Measurements from ENCODE around the gene AK6. TPM values are rescaled to one million over a fixed set of nuclear protein-coding genes. Genes with fewer than 3 reads are reported as not detected.

Gene AK6
- total and polyA plus RNA-seq, 2 donors (not counting 1 experiment from before 2014, with no cell fraction given) = 34.3 to 55.1 TPM

DNA sequence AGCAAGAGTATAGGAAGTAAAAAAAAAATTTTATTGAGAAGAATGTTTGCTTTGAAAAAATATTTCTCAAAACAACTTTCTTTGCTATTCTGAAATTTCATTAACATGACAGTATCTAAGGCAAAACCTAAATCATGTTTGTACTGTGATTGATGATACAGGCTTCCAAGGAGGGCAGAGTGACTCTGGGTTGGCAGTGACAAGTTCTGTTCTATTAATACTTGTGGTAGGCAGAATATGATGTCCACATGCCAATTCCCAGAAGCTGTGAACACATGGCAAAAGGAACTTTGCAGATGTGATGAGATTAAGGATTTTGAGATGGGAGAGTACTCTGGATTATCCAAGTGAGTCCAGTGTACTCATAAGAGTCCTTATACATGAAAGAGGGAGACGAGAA is 53.3 kb downstream of the AK6 start:
- H3K36me3 ChIP-seq (ENCODE audit: control insufficient read depth, insufficient read depth, low read length) = no peaks in the 10 kb centered on the region
- no peak overlapping the region for H3K4me2 ChIP-seq (ENCODE audit: extremely low read depth, insufficient read depth, low read length)
- H3K27ac ChIP-seq (ENCODE audit: insufficient read depth, low read length) = no peak overlapping the region
- H4K20me1 ChIP-seq (ENCODE audit: control insufficient read depth, extremely low read depth, insufficient read depth, low read length) = no peaks in the 10 kb centered on the region
- DNase-seq (ENCODE audit: low read depth in 2 of 2) = no peak
- H3K4me1 ChIP-seq (ENCODE audit: control insufficient read depth, extremely low read depth, insufficient read depth, low read length) = no peaks in the 10 kb centered on the region
- H2AFZ ChIP-seq (ENCODE audit: low read length) = no peak overlapping the region
- no peak overlapping the region for H3K9ac ChIP-seq (ENCODE audit: insufficient read depth, low read length)
- H3K79me2 ChIP-seq (ENCODE audit: control insufficient read depth, insufficient read depth, low read length) = no peaks in the 10 kb centered on the region
- TF ChIP-seq, protein P1, sequence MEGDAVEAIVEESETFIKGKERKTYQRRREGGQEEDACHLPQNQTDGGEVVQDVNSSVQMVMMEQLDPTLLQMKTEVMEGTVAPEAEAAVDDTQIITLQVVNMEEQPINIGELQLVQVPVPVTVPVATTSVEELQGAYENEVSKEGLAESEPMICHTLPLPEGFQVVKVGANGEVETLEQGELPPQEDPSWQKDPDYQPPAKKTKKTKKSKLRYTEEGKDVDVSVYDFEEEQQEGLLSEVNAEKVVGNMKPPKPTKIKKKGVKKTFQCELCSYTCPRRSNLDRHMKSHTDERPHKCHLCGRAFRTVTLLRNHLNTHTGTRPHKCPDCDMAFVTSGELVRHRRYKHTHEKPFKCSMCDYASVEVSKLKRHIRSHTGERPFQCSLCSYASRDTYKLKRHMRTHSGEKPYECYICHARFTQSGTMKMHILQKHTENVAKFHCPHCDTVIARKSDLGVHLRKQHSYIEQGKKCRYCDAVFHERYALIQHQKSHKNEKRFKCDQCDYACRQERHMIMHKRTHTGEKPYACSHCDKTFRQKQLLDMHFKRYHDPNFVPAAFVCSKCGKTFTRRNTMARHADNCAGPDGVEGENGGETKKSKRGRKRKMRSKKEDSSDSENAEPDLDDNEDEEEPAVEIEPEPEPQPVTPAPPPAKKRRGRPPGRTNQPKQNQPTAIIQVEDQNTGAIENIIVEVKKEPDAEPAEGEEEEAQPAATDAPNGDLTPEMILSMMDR (conservative IDR thresholded peaks at IDR 0.05 in 1 of 2, IDR thresholded peaks at IDR 0.05 in 1 of 2; ENCODE audit: low read depth in 1 of 2, low read length in 2 of 2) = no peak
- TF ChIP-seq EZH2 (IDR thresholded peaks at IDR 0.05; ENCODE audit: low read length, missing control alignments) = no peak
- no peaks in the 10 kb centered on the region for H3K9me3 ChIP-seq (ENCODE audit: control insufficient read depth, insufficient read depth, low read depth, low read length)
- H3K4me3 ChIP-seq (replicated peaks in 1 of 4; ENCODE audit: control extremely low read depth in 1 of 4, insufficient read depth in 1 of 4, low read depth in 3 of 4, low read length in 4 of 4) = no peak overlapping the region
- no peaks in the 10 kb centered on the region for H3K27me3 ChIP-seq (ENCODE audit: control insufficient read depth, insufficient read depth, low read length)

DNA sequence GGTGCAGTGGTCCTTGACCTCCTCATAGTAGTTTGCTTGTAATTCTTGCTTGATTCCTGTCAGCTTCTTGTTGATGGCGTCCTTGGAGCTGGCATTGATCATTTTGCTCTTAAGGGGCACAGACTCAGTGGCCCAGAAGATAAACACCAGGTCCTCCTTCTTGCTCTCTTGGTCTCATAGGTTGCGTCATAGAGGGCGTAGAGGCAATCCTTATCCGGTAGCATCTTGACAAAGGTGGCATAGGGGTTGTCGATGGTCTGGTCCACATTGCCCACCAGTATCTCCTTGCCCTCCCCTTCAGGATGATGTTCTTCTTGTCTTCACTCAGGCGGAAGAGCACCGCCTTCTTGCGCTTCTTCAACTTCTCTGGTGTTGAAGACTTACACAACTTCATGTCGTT is 55.9 kb downstream of the AK6 start:
- no peak for TF ChIP-seq EZH2 (IDR thresholded peaks at IDR 0.05; ENCODE audit: low read length, missing control alignments)
- TF ChIP-seq, protein P1 (conservative IDR thresholded peaks at IDR 0.05 in 1 of 2, IDR thresholded peaks at IDR 0.05 in 1 of 2; ENCODE audit: low read depth in 1 of 2, low read length in 2 of 2) = no peak
- no peaks in the 10 kb centered on the region for H3K27me3 ChIP-seq (ENCODE audit: control insufficient read depth, insufficient read depth, low read length)
- H3K27ac ChIP-seq (ENCODE audit: insufficient read depth, low read length) = no peak overlapping the region
- DNase-seq (ENCODE audit: low read depth in 2 of 2) = no peak
- H2AFZ ChIP-seq (ENCODE audit: low read length) = no peak overlapping the region
- no peaks in the 10 kb centered on the region for H3K4me1 ChIP-seq (ENCODE audit: control insufficient read depth, extremely low read depth, insufficient read depth, low read length)
- H3K9ac ChIP-seq (ENCODE audit: insufficient read depth, low read length) = no peak overlapping the region
- no peaks in the 10 kb centered on the region for H3K36me3 ChIP-seq (ENCODE audit: control insufficient read depth, insufficient read depth, low read length)
- no peaks in the 10 kb centered on the region for H3K79me2 ChIP-seq (ENCODE audit: control insufficient read depth, insufficient read depth, low read length)
- no peak overlapping the region for H3K4me2 ChIP-seq (ENCODE audit: extremely low read depth, insufficient read depth, low read length)
- no peaks in the 10 kb centered on the region for H3K9me3 ChIP-seq (ENCODE audit: control insufficient read depth, insufficient read depth, low read depth, low read length)
- H3K4me3 ChIP-seq (replicated peaks in 1 of 4; ENCODE audit: control extremely low read depth in 1 of 4, insufficient read depth in 1 of 4, low read depth in 3 of 4, low read length in 4 of 4) = no peak overlapping the region
- no peaks in the 10 kb centered on the region for H4K20me1 ChIP-seq (ENCODE audit: control insufficient read depth, extremely low read depth, insufficient read depth, low read length)

DNA sequence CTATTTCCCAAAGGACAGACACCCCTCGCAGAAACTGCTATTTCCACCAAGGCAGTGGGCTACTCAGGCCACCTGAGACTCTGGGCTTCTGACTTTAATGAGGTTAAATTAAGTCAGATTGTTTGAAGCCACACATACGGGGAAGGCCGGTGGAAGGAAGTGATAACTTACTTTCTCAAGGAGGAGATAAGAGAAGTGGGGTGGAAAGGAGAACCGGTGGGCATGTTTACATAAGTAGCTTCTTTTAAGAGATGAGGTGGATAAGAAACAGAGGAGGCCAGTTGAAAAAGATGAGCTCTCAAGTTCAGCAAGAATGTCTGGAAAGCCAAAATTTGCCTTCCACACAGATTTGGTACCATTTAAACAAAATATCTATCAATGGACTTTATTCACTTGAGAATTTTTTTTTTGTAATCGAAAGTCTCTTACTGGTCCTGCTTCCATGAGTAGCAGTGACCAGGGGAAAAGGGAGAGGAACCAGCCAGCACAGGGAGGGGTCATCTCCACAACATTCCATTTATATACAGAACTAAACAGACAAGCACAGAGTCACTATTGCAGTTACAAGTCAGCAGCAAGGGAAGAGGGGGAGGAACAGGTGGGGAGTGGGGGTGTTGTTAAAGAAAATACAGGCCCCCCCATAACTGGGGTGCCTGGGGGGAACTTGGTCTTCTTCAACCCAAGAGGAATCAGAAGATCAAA is 56.7 kb downstream of the AK6 start:
- H3K9me3 ChIP-seq (ENCODE audit: control insufficient read depth, insufficient read depth, low read depth, low read length) = no peaks in the 10 kb centered on the region
- no peaks in the 10 kb centered on the region for H3K4me1 ChIP-seq (ENCODE audit: control insufficient read depth, extremely low read depth, insufficient read depth, low read length)

More for the DNA sequence above, 56.7 kb downstream of the AK6 start:
- no peaks in the 10 kb centered on the region for H4K20me1 ChIP-seq (ENCODE audit: control insufficient read depth, extremely low read depth, insufficient read depth, low read length)
- DNase-seq (ENCODE audit: low read depth in 2 of 2) = no peak
- H3K79me2 ChIP-seq (ENCODE audit: control insufficient read depth, insufficient read depth, low read length) = no peaks in the 10 kb centered on the region
- TF ChIP-seq, protein P1 (conservative IDR thresholded peaks at IDR 0.05 in 1 of 2, IDR thresholded peaks at IDR 0.05 in 1 of 2; ENCODE audit: low read depth in 1 of 2, low read length in 2 of 2) = no peak
- TF ChIP-seq EZH2 (IDR thresholded peaks at IDR 0.05; ENCODE audit: low read length, missing control alignments) = no peak
- H2AFZ ChIP-seq (ENCODE audit: low read length) = no peak overlapping the region
- no peak overlapping the region for H3K27ac ChIP-seq (ENCODE audit: insufficient read depth, low read length)
- H3K27me3 ChIP-seq (ENCODE audit: control insufficient read depth, insufficient read depth, low read length) = no peaks in the 10 kb centered on the region
- H3K4me3 ChIP-seq (replicated peaks in 1 of 4; ENCODE audit: control extremely low read depth in 1 of 4, insufficient read depth in 1 of 4, low read depth in 3 of 4, low read length in 4 of 4) = no peak overlapping the region
- H3K36me3 ChIP-seq (ENCODE audit: control insufficient read depth, insufficient read depth, low read length) = no peaks in the 10 kb centered on the region
- H3K9ac ChIP-seq (ENCODE audit: insufficient read depth, low read length) = no peak overlapping the region
- no peak overlapping the region for H3K4me2 ChIP-seq (ENCODE audit: extremely low read depth, insufficient read depth, low read length)

Measured in fibroblast of lung (primary cell).